ENCODE data around the gene BAD.

BAD gene

DNA sequence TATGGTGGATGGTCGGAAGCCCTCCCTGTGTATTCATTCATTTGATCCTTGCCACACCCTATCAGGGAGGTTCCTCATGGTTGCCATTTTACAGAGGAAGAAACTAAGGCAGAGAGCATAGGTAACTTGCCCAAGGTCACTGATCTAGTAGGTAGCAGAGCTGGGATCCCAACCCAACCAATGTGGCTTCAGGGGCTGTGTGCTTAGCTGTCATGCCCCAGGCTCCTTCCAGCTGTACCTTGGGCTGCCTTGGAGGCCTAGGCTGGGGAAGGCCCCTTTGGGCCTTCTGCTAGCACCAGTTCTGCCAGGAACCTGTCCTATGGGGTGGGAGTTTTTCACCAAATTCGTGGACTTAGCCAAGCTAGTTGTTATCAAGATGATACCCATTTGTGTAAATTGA lies 8.6 kb downstream of the BAD start:
- DNase-seq (ENCODE audit: low read depth in 2 of 2), result no peak

DNA sequence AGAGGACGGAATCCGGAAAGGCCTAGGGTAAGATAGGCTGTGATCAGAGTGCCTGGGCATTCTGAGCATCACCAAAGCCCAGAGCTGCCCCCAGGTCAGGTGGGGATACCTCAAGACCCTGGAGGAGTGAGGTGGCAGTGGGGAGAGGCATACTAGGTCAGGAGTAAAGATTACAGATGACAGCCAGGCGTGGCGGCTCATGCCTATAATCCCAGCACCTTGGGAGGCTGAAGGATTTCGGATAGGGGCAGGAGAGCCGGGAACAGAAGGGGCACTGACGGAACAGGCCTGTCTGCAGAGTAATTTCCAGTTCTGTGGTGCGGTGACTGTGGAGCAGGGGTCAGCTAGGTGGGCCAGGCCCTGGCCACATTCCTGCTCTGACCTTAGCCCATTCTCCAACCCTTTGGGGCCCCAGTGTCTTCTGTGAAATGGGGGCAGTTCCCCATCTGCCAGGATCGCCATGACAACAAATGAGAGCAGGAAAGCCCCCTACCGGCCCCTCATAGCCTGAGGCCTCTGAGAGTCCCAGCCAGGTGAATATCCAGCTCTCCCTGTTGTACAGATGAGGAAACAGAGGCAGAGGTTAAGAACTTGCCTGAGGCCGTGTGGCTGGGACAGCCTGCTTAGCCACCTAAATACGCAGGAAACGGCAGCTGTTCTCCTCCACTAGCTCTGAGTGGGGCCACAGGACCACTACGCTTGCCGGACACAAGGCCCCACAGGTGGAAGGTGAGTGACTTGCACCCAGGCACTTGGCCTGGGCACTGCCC lies 9.2 kb downstream of the BAD start:
- no peak for DNase-seq (ENCODE audit: low read depth in 2 of 2)

GRCh38 chr11:64269540-64270220 lies 14.8 kb downstream of the BAD start:
- DNase-seq (ENCODE audit: low read depth in 2 of 2), result peak; percentile 96 to 98

GRCh38 chr11:64268893-64269539 lies 15.4 kb downstream of the BAD start:
- peak in 1 of 2 donors; percentile 57 for DNase-seq (ENCODE audit: low read depth in 2 of 2)

- DNase-seq (ENCODE audit: low read depth in 2 of 2), result no peak
Measured at GRCh38 chr11:64268025-64268892, 16.2 kb downstream of the BAD start.

DNA sequence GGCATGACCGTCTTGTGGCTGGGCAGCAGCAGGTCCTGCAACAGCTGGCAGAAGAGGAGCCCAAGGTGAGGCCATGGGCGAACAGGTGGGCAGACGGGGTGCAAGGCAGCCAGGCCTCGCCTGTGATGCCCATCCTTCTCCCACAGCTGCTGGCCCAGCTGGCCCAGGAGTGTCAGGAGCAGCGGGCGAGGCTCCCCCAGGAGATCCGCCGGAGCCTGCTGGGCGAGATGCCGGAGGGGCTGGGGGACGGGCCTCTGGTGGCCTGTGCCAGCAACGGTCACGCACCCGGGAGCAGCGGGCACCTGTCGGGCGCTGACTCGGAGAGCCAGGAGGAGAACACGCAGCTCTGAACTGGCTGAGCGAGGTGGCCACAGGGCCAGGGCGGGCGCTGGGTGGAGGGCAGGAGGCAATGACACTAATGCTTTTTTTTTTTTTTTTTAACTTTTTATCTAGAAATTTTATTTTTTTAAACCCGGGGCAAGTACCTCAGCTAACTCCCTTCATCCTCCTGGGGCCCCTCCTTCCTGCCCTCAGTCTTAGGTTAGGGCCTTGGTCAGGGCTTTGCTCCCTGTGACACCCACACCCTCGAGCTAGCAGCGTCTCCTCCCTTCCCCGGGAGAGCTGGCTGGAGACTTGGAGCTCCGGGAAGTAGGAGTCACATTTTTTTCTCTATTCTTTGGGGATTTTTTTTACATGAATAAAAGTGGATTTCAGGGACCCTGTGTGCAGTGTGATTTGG lies 17.1 kb downstream of the BAD start:
- DNase-seq (ENCODE audit: low read depth in 2 of 2), result no peak

DNA sequence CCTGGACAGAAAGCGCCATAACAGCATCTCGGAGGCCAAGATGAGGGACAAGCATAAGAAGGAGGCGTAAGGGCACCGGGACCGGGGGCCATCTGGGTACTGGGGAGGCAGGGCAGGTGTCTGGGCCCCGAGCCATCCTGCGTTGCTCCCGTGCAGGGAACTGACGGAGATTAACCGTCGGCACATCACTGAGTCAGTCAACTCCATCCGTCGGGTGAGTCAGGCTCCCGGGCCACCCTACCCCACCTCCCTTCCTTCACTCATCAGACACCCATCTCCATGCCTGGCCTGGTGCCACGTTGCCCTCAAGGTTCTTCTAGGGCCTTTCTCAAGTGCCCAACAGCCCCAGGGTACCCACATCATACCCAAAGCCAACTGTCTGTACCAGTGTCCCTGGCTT lies 18.1 kb downstream of the BAD start:
- DNase-seq (ENCODE audit: low read depth in 2 of 2), result no peak

GRCh38 chr11:64265176-64266160 lies 19.0 kb downstream of the BAD start:
- DNase-seq (ENCODE audit: low read depth in 2 of 2), result no peak

DNA sequence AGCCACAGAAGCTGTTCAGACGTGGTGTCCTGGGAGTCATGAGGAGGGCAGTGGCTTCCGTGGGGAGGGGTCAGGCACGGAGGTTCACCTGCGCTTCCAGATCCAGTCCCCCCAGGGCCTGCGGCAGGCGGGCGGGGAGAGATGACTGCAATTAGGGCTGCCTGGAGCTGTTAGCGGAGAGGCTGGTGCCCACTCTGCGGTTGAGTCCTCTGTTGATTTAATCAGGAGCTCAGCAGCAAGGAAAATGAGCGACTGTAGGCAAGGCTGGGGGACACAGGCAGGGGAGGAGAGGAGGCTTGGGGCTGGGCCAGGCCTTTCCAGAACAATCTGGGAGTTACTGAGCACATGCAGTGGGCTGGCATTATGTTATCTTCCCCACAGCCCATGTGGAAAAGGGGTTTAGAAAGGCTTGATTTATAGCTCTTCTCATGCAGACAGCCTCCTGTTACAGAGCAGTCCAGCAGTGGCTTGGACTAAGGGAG lies 20.1 kb downstream of the BAD start:
- no peak for DNase-seq (ENCODE audit: low read depth in 2 of 2)

DNA sequence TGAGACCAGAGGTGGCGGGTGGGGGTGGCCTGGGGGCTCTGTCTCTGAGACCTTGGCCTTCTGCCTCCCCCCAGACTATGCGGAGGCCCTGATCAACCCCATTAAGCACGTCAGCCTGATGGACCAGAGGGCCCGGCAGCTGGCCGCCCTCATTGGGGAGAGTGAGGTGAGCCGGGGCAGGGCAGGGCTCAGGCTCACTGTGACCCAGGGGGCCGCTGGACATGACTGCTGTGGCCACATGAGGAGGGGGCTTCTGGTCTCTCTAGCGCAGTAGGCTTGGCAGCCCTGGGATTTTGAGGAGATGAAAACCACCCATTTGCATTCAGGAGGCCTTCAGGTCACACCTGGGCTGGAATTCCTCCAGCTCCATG lies 20.5 kb downstream of the BAD start:
- DNase-seq (ENCODE audit: low read depth in 2 of 2), result no peak

GRCh38 chr11:64263021-64263946 lies 21.2 kb downstream of the BAD start:
- no peak for DNase-seq (ENCODE audit: low read depth in 2 of 2)

GRCh38 chr11:64262271-64263002 lies 22.0 kb downstream of the BAD start:
- no peak for DNase-seq (ENCODE audit: low read depth in 2 of 2)

GRCh38 chr11:64261556-64262080 lies 22.8 kb downstream of the BAD start:
- no peak for DNase-seq (ENCODE audit: low read depth in 2 of 2)

GRCh38 chr11:64260147-64260708 lies 24.2 kb downstream of the BAD start:
- no peak for DNase-seq (ENCODE audit: low read depth in 2 of 2)

DNA sequence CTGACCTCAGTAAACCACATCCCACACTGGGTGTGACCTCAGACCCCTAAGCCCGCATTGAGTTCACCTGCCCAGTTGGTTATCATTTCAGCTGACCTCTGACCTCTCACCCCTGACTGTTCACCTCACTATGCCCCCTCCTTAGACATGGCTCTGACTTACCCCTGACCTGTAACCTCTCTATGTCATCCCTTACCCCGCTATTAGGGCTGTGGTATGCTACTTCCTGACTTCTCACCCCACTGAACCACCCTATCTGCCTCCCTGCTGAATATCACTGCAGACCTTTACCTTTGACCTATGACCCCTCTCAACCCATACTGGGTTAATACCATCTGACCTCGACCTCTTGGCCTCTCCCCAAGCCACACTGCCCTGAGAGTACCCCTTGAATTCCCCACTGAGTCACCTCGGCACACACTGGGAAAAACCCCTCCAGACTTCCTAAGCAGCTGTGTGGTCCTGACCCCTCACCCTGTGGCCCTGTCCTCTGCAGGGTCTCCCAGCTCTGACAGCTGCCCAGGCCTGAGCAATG lies 24.9 kb downstream of the BAD start:
- DNase-seq (ENCODE audit: low read depth in 2 of 2), result no peak

DNA sequence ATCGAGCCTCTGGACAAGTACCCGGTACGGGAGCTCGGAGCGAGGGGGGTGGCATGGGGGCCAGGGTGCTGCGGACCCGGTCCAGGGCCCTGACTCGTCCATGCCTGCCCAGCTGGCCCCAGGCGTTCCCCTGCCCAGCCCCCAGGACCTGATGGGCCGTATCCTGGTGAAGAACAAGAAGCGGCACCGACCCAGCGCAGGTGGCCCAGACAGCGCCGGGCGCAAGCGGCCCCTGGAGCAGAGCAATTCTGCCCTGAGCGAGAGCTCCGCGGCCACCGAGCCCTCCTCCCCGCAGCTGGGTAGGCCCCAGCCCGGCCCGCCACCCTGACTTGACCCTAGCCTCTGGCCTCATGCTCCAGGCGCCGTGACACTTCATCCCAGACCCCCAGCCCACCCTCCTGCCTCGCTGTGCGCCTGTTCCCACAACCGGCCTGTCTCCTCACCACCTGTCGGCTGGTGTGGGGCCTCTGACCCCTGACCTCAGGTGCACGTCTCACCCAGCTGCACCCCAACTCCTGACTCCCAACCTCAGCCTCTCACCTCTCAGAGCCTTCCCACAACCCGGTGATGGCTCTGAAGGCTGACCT lies 25.4 kb downstream of the BAD start:
- DNase-seq (ENCODE audit: low read depth in 2 of 2), result no peak

DNA sequence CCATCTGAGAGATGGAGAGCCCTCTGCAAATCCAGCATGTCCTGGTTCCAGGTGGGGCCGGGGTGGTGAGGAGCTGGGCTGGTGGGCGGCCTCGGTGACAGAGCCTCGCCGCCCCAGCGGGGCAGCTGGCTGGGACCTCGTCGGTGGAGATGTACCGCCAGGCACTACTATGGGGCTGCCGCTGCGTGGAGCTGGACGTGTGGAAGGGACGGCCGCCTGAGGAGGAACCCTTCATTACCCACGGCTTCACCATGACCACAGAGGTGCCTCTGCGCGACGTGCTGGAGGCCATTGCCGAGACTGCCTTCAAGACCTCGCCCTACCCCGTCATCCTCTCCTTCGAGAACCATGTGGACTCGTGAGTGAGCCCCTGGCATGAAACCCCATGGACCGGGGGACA lies 26.1 kb downstream of the BAD start:
- no peak for DNase-seq (ENCODE audit: low read depth in 2 of 2)

All from stimulated activated CD8-positive, alpha-beta memory T cell treated with anti-CD3 and anti-CD28 coated beads, Interleukin-15, amount 100 ng/mL, for 48 hours (primary cell).